Measurements from ENCODE around the gene AGBL4. TPM values are rescaled to one million over a fixed set of nuclear protein-coding genes. Genes with fewer than 3 reads are reported as not detected.

Gene AGBL4
- total RNA-seq, 1 experiment from 2014 or later: 0.33 TPM

DNA sequence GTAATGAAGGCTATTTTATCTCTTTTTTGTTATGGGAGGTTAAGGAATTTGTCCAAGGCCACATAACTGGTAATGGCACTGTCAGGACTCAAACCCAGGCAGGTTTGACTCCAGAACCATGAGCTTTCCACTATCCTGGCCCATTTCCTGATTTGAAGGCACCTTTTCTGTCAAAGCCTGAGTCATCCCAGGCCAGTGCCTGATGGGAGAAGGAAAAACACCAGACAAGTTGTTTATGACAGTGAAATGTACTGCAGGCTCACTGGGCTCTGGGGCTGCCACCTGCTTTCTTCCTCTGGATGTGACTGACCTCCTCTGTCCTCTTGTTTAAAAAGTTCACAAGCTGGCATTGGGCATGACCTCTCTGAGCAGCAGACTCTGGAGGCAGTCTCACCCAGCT lies 1479.9 kb downstream of the AGBL4 start:
- H3K9me2 ChIP-seq (replicated peaks; ENCODE audit: low read length): no peaks in the 10 kb centered on the region
- no peak overlapping the region for H2AFZ ChIP-seq (ENCODE audit: low read length)
- no peak overlapping the region for H3K4me3 ChIP-seq (ENCODE audit: low read length)
- POLR2A ChIA-PET (ENCODE audit: unreplicated experiment): no interaction called here
- BruUV-seq (replicated peaks): no TSS peak
- no peaks in the 10 kb centered on the region for H3K9me3 ChIP-seq (ENCODE audit: low read length)
- no peaks in the 10 kb centered on the region for H3K4me1 ChIP-seq (ENCODE audit: insufficient read depth, low read length)
- CTCF ChIA-PET: no interaction called here
- no peak for ATAC-seq
- no peak overlapping the region for H3K4me2 ChIP-seq (ENCODE audit: low read length)
- no peaks in the 10 kb centered on the region for H4K20me1 ChIP-seq (ENCODE audit: low read length)
- no peaks in the 10 kb centered on the region for H3K79me2 ChIP-seq (ENCODE audit: low read length)
- no peaks in the 10 kb centered on the region for H3K36me3 ChIP-seq (ENCODE audit: low read depth, low read length)
- no peak for TF ChIP-seq EZH2 (IDR thresholded peaks at IDR 0.05; ENCODE audit: low read length, unreplicated experiment)
- TF ChIP-seq EZH2phosphoT487 (IDR thresholded peaks at IDR 0.05; ENCODE audit: borderline replicate concordance, low read length): no peak
- TF ChIP-seq, protein P1, sequence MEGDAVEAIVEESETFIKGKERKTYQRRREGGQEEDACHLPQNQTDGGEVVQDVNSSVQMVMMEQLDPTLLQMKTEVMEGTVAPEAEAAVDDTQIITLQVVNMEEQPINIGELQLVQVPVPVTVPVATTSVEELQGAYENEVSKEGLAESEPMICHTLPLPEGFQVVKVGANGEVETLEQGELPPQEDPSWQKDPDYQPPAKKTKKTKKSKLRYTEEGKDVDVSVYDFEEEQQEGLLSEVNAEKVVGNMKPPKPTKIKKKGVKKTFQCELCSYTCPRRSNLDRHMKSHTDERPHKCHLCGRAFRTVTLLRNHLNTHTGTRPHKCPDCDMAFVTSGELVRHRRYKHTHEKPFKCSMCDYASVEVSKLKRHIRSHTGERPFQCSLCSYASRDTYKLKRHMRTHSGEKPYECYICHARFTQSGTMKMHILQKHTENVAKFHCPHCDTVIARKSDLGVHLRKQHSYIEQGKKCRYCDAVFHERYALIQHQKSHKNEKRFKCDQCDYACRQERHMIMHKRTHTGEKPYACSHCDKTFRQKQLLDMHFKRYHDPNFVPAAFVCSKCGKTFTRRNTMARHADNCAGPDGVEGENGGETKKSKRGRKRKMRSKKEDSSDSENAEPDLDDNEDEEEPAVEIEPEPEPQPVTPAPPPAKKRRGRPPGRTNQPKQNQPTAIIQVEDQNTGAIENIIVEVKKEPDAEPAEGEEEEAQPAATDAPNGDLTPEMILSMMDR (conservative IDR thresholded peaks at IDR 0.05; ENCODE audit: low read depth, low read length): no peak
- H3K27ac ChIP-seq (ENCODE audit: low read length): no peak overlapping the region
- no peaks in the 10 kb centered on the region; the same call in 1 of the 2 replicates for H3K27me3 ChIP-seq (ENCODE audit: low read length)
- no peaks in the 10 kb centered on the region for H3F3A ChIP-seq (ENCODE audit: low read length, unreplicated experiment)
- H3K9ac ChIP-seq (ENCODE audit: low read length): no peak overlapping the region
- intact Hi-C loops (cut with micrococcal nuclease): no loop called here
- DNase-seq: no peak

DNA sequence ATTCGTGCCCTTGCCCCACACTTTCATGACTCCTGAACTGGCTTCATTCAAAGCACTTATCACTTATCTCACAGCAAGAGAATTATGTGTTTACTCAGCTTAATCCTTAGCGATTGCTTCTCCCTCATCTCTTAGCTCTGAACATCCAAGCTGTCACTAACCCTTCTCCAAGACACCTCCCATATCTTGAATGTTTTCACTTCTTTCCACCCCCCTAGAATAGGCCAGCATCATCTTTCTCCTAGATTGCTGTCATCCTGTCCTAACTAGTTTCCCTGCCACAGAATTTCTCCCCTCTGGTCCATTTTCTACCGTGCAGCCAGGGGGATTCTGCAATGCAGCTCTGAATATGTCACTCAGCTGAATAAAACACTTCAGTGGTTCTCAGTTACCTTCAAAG lies 1483.2 kb downstream of the AGBL4 start:
- no peaks in the 10 kb centered on the region for H3K27me3 ChIP-seq (ENCODE audit: low read length)
- no peak overlapping the region for H2AFZ ChIP-seq (ENCODE audit: low read length)
- H3K9me3 ChIP-seq (ENCODE audit: low read length): no peaks in the 10 kb centered on the region
- no peaks in the 10 kb centered on the region for H3K79me2 ChIP-seq (ENCODE audit: low read length)
- H4K20me1 ChIP-seq (ENCODE audit: low read length): no peaks in the 10 kb centered on the region
- TF ChIP-seq EZH2 (IDR thresholded peaks at IDR 0.05; ENCODE audit: low read length, unreplicated experiment): no peak
- TF ChIP-seq, protein P1 (conservative IDR thresholded peaks at IDR 0.05; ENCODE audit: low read depth, low read length): no peak
- TF ChIP-seq EZH2phosphoT487 (IDR thresholded peaks at IDR 0.05; ENCODE audit: borderline replicate concordance, low read length): no peak
- no peak for DNase-seq
- no peak overlapping the region for H3K9ac ChIP-seq (ENCODE audit: low read length)
- no peaks in the 10 kb centered on the region for H3F3A ChIP-seq (ENCODE audit: low read length, unreplicated experiment)
- H3K4me2 ChIP-seq (ENCODE audit: low read length): no peak overlapping the region
- no peaks in the 10 kb centered on the region for H3K36me3 ChIP-seq (ENCODE audit: low read depth, low read length)
- CTCF ChIA-PET: interaction anchor here (0.6 kb wide), 1 partner anchor 330 kb away, joined by 3 read pairs; no protein-coding TSS in a partner anchor
- no peaks in the 10 kb centered on the region for H3K9me2 ChIP-seq (replicated peaks; ENCODE audit: low read length)
- intact Hi-C loops (cut with micrococcal nuclease): no loop called here
- H3K4me3 ChIP-seq (ENCODE audit: low read length): no peak overlapping the region
- no peak for ATAC-seq
- peaks cover 5% of the 10 kb centered on the region; the same call in 1 of the 2 replicates for H3K4me1 ChIP-seq (ENCODE audit: insufficient read depth, low read length)
- H3K27ac ChIP-seq (ENCODE audit: low read length): no peak overlapping the region
- POLR2A ChIA-PET (ENCODE audit: unreplicated experiment): interaction anchor here (0.5 kb wide), 1 partner anchor 69 kb away, joined by 6 read pairs; the partner anchor contains the start of gene SPATA6
- BruUV-seq (replicated peaks): no TSS peak

DNA sequence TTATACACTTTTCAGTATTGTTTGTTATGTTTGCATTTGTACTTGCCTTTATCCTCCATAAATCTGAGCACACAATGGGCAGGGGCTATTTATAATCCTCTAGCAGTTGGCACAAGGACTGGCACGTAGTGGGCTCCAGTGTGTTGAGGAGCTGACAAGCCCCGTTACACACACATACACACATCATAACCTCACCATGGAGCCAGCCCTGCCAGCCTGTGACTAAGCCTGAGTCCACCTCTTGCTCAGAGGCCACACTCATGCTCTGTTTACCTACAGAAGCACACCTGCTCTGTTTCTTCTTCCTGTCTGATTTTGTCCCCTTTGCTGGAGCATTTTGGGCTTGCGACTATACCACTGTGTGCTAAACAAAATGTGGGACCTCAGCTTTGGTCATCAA lies 1487.3 kb downstream of the AGBL4 start:
- Histone ChIP-seq H3K79me2 (ENCODE audit: low read length) (no peaks in the 10 kb centered on the region), H3K4me3 (ENCODE audit: low read length) (no peak overlapping the region), H3K27ac (ENCODE audit: low read length) (no peak overlapping the region), H3K4me2 (ENCODE audit: low read length) (no peak overlapping the region; the same call in 1 of the 2 replicates), H3K27me3 (ENCODE audit: low read length) (no peaks in the 10 kb centered on the region), H3K36me3 (ENCODE audit: low read depth, low read length) (no peaks in the 10 kb centered on the region), H3K9ac (ENCODE audit: low read length) (no peak overlapping the region), H4K20me1 (ENCODE audit: low read length) (no peaks in the 10 kb centered on the region), H2AFZ (ENCODE audit: low read length) (no peak overlapping the region), H3K9me3 (ENCODE audit: low read length) (no peaks in the 10 kb centered on the region), H3K4me1 (ENCODE audit: insufficient read depth, low read length) (peaks cover 13% of the 10 kb centered on the region), H3F3A (ENCODE audit: low read length, unreplicated experiment) (no peaks in the 10 kb centered on the region), H3K9me2 (replicated peaks; ENCODE audit: low read length) (no peaks in the 10 kb centered on the region)
- TF ChIP-seq EZH2 (IDR thresholded peaks at IDR 0.05; ENCODE audit: low read length, unreplicated experiment): no peak
- TF ChIP-seq, protein P1 (conservative IDR thresholded peaks at IDR 0.05; ENCODE audit: low read depth, low read length): no peak
- no peak for TF ChIP-seq EZH2phosphoT487 (IDR thresholded peaks at IDR 0.05; ENCODE audit: borderline replicate concordance, low read length)
- intact Hi-C loops (cut with micrococcal nuclease): loop anchor here (1.0 kb wide), 1 partner anchor 42 kb away; no protein-coding TSS in a partner anchor
- DNase-seq: peak; percentile 82
- CTCF ChIA-PET: no interaction called here
- BruUV-seq (replicated peaks): no TSS peak
- peak; percentile 89 for ATAC-seq
- POLR2A ChIA-PET (ENCODE audit: unreplicated experiment): interaction anchor here (0.5 to 0.7 kb wide), 3 partner anchors 13 to 1738 kb away, joined by 3 to 4 read pairs (median 3); no protein-coding TSS in a partner anchor
